HG02763 (cell line): Measurements from ENCODE around the gene UNC5C.

ENCODE experiments used
- ATAC-seq: cut with Tn5 transposase; IDR thresholded peaks from one replicate; pipeline ENCODE4 v1.9.1; 2021; ENCODE audit warnings: mild to moderate bottlenecking, moderate library complexity; ENCODE audit not compliant: unreplicated experiment

UNC5C gene

DNA sequence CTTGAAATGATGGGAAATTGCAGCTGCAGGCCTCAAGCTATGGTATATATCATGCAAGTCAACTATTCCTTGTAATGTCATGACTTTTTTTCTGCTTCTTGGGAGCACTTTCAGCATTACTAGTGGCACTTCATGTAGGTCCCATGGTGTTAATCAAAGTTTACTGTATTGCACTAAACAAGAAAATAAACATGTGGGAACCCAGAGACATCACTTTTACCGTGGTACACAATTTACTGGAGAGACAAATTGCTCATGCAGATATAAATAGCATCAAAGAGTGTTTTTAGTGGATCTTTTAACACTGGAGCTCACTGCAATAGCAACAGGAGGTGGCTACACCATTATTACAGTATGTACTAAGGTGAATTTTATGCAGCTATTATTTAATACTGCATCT, 79.2 kb downstream of the UNC5C start:
- ATAC-seq: no peak

DNA sequence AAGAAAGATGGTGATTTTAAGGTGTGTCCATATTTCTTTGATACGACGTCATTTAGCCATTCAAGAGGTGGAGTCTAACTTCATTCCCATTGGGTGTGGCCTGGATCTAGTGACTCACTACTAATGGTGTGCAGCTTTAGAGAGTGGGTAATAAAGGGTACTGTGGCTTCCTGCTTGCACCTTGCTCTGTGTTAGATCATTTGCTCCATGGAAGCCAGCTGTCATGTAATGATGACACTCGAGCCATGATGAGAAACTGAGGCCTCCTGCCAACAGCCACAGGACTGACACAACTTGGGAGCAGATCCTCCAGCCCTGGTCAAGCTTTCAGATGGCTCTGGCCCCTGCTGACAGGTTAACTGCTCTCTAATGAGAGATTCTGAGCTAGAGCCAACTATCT, 82.0 kb downstream of the UNC5C start:
- no peak for ATAC-seq

DNA sequence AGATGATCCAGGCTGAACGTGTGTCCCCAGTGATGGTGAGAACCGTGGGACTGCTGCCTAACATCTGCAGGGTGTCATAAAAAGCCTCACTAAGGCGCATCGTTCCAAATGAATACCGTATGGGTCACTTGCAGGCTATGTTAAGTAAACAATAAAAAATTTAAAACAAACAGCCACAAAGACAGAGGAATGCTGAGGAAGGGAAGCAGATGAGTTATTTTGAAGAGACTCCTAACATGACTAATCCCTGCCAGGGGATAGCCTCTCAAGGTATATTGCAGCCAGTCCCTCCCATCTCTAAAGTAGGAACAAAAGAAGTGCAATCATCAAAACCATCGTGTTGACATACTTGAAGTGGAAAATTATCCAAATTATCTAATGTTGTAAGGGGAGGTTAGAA, 83.8 kb downstream of the UNC5C start:
- no peak for ATAC-seq

DNA sequence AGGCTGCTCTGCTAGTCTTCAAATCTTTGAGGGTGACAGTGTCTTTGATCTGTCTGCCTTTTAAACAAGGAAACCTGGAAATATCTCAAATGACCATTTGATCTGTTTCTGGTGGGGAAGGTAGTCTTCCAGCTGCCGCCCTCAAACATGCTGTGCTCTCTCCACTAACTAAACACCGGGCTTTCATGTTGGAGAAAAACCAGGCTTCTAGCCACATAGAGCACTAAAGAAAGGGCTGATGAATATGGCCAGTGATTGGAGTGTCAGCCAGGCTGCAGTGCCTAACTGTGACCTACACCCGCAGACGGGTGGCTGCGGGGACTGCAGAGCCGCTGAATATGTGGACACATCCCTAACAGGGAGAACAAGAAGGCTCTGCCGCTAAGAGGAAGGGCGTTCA, 85.9 kb downstream of the UNC5C start:
- ATAC-seq: no peak

DNA sequence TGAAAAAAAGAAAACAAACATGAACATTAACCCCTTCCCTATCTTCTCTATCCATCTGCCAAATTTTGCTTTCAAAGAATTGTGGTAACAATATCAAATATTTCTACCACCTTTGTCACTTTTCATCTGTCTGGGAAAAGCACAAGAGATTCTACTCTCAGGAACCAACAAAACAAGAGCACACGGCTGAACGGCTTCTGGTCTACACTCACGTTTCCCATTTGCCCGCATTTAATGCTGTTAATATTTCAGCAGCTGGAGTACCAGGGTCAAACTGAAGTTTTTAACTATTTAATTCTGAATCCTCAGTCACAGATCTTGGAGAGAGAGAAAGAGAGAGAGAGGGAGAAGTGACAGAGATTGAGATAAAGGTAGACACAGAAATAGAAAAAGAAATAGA, 91.4 kb downstream of the UNC5C start:
- ATAC-seq: no peak

DNA sequence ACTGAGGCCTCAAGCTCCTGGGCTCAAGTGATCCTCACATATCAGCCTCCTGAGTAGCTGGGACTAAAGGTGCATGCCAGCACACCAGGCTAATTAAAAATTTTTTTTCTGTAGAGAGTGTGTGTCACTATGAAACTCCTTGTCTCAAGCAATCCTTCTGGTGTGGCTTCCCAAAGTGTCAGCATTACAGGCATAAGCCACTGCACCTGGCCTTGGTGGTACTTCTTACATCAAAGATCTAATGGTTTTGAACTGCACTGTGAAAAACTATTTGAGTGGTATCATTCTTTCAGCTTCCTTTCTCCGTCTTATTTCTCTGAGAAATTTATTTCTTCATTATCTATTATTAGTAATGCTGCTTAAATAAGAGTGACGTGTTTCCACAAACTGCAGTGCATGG, 98.5 kb downstream of the UNC5C start:
- no peak for ATAC-seq

DNA sequence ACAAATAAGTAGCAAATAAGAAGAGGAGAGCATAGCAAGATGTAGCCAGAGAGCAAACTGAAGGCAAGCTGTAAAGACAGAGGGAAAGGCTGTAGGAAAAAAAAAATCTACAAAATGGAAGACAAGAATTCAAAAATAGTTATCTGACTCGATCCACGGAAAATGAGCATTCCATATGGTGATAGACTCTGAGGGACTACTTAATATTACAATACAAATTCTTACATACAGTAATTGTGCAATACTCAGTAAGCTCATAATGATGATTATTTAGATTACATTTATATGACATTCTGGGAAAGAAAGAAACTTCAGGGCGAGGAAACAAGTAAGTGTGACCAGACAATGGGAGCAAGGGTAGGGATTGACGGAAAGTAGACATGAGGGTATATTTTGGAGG, 102.6 kb downstream of the UNC5C start:
- no peak for ATAC-seq

DNA sequence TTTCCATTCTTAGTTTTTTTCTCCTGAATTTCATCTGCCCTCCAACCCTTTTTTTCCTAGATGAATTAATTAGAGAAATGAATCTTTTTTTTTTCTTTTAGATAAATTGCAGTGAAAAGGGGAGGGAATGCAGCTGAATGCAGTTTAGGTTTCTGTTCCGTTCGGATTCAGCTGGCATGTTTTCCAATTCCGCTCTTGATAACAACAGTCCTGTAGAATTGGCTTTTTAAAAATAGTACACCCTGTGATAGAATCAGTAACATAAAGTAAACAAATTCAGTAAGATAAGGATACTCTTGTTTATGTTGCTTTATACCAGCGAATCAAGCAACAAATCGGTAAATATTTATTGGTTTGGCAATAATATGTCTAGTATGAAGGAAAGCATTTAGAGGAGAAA, 103.5 kb downstream of the UNC5C start:
- no peak for ATAC-seq

DNA sequence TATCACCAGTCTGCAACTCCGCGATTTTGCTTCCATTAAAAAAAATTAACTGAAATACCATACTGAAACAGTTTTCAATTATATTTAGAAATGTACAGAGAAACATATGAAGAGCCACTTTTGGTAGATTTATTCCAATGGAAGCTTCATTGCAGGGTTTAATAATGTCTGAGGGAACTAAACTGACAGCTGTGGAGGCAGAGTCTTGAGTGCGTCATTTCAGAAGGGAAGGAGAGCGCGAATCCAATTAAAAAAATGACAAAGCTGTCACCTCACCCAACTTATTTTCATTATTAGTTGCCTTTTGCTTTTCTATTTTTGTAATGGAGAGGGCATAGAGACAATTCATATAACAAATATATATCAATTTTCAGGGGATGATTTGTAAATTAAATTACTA, 104.0 kb downstream of the UNC5C start:
- ATAC-seq: no peak

DNA sequence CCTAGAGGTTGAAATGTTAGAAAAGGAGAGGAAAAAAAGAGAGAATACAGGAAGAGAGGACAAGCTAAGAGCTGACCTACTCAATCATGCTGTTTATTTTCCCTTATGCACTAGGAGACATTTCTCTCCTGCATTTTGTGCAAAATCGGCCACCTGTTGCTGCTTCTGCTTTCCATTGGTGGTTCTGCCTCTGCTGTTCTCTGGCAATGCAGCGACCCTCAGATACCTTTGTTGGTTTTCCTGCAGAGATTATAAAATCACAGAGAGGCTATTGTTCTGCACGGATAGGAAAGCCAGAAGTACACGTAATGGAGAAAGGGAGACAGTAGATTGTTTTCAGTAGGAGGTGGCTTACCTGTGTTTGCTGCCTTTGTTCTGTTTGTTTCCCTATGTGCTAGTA, 108.9 kb downstream of the UNC5C start:
- no peak for ATAC-seq

DNA sequence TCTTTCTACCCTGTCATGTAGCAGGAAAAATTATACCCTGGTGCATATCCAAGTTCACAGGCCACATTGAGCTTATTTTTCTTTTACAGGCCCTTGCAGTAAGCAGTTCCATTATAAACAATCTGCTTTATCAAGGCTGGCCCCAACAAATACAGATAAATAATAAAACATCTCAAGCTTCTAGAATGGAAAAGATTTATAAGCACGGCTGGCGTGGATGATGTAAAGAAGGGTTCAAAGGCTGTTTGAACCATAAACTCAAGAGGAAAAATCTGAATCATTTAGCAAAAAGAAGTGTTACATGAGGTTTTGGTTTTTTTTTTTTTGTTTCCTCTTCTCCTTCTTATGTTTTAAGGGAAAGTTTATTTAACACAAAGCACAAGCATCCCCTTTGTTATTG, 109.7 kb downstream of the UNC5C start:
- ATAC-seq: no peak

DNA sequence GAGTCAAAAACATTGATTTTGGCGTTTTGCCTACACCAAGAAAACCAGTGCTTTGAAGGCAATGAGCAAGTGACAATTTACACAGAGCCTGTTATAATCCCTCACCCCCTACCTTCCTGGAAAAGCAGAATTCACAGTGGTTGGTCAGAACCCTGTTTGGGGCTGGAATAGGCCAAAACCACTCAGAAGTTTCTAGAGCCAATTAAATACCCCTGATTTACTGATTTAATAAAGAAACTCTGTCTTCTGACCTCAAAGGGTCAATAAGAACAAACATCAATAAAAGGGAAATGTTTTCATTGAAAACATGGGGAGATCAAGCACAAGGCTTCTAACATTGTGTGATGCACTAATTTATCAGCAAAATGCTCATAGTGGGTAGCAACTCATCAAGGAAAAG, 116.3 kb downstream of the UNC5C start:
- no peak for ATAC-seq

DNA sequence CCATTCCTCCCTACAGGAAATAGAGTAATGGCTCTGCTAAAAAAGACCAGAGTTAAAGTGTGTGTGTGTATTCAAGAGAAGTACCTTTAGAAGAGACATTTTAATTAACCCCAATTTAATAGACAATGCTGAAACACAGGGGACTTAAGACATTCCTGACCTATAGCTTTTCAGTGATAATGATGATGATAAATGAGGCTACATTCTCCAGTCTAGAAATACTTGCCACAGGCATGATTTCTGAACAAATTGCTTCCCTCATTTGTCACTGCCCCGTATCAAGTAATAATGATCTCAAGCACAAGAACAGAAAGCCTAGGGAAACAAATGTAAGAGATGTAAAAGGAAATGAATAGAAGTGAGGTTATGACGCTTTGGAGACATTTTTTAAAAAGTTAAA, 117.1 kb downstream of the UNC5C start:
- no peak for ATAC-seq

DNA sequence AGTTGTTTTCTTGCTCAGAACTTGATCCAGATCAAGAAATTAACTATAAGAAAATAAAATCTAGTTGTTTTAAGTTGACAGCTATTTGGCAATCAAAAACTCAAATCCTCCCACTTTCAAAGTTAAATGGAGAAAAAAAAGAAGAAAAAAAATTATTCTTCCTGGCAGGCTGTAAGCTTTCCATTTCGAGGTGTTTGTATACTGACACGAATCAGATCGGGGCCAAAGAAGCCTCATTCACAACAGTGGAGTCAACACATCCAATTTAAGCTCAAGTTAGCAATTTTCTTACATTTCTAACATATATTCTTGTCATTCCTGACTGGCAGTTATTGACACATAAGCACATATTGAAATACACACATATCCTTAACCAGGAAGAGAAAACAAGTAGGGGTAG, 119.4 kb downstream of the UNC5C start:
- no peak for ATAC-seq

DNA sequence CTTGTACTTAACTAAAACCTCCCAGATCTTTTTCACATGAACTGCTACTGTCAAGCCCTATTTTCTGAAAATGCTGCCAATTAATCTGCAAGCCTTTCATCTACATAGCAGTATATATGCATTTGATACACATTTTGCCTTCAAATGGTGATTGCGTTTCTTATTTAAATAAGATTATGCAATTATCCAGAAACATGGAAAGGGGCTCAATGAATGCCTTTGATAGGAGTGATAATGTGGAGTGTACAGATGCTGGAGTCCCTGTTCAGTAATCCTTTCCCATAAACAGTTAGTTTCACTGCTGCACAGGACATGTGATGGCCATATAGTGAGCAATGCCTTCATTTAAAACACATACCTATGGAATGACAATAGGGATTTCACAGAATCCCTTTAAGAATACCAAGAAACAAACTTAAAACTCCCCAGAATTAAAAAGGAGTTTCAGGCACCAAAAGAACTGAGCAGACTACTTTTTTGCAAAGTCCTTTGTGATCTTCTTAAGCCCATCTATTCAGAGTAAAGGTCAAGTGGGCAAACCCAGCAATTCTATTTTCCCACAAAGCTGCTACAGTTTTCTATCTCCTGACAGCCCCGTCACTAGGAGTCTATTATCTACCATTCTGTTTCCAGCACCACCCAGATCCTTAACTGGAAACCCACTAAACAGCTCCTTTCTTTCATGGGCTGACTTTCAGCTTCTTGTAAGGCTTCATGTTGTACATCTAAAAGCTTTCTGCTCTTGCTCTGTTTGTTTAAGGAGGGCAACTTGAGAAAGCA, 120.3 kb downstream of the UNC5C start:
- ATAC-seq: no peak

DNA sequence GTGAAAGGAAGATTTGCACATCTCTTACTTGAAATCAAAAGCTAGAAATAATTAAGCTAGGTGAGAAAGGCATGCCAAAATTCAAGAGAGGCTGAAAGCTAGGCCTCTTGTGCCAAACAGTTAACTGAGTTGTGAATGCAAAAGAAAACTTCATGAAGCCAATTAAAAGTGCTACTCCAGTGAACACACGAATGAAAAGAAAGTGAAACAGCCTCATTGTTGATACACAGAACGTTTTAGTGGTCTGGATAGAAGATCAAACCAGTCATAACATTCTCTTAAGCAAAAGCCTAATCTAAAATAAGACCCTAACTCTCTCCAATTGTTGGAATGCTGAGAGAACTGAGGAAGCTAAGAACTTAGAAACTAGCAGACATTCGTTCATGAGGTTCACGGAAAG, 122.3 kb downstream of the UNC5C start:
- no peak for ATAC-seq

DNA sequence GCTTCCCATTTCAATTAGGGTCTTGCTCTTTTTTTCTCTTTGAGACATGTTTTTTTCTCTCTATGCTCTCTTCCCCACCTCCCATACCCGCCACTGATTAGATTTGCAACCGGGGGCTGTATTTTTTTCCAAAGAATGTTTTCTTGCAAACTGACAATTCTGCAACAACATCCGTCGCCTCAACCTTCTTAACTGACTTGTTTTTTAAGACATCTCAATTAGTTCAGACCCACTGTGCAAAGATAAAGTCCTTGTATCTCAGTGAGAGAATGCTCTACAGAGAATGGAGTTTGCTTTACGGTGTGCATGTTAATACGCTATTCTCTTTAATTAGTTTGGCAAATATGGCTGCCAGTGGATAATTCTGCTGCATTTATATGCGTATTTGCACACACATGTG, 126.3 kb downstream of the UNC5C start:
- no peak for ATAC-seq

DNA sequence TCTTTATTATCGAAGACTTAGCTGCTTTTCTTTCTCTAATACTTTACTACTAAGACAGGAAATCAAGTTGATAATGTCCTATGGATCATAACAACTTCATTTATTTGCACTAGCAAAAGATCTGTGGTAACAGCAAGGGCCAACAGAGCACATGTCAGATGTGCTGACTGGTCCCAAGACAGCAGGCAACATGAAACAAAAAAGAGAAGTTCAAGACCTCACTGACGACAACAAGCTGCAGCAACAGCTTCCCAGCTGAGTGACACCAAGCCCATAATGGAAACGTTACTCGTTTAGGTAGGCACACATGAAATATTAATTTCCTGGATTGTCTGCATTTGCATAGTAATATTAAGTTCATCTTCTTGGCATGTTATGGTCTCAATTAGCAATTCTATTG, 126.9 kb downstream of the UNC5C start:
- ATAC-seq: no peak

DNA sequence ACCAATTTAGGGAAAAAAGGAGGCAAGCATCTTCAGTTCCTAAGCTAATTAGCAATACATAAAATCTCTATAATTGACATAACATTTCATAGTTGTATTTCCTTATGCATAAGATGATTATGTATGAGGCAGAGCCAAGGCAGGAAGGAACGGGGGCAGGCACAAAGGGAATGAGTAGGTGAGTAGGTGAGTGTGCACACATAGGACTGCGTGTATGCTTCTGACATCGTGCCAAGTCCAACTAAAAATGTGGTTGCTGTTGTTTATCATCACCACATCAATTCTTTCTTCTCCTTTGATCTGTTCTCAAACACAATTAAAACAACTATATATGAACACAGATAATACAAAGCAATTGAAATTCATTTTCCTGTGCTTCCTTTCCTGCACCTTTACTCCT, 131.2 kb downstream of the UNC5C start:
- ATAC-seq: no peak

DNA sequence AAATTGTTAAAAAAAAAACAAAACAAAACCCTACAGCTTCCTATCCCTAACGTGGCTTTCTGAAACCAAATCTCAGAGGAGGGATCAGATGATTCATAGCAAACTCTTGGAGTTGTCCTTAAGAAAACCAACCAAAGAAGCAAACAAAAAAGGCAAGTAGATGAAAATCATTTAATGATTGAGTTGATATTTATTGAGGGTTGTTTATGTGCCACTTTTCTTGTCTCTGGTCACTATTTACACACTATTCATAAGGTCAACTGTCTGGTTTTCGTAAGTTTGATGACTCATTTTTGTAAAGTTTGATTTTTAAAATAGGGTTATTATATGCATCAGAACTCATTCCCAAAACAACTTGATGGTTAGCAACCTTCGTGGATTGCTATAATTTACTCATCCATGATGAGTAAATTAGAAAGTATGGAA, 133.4 kb downstream of the UNC5C start:
- no peak for ATAC-seq

DNA sequence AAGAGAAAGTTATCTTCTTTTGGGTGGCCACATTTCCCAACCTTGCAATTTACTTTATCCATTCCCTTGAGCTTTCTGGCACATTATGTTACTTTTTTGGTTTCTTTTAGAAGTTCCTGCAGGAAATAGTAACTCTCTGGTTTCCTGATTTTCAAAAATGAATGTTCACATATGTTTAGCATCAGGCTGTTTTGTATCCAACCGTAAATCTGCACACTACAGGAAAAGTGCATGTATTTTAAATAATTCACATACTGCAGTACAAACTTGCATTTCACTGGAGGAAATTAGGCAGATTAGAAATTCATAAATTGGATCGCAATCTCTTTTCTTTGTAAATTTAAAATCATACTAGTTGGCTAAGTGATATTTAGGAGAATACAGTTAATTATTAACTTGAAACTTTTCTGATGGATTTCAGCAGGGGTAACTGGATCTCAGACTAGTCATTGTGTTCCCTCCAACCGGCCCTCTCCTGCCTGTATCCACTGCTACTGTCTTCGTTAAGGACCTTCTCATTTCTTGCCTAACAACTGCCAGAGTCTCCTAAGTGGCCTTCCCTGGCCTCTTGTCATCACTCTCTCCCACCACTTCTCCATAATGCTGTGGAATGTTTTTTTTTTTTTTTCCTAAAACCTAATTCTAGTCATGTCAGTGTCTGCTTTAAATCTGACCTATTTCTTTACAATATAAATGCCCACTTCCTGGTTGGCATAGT, 137.2 kb downstream of the UNC5C start:
- no peak for ATAC-seq

DNA sequence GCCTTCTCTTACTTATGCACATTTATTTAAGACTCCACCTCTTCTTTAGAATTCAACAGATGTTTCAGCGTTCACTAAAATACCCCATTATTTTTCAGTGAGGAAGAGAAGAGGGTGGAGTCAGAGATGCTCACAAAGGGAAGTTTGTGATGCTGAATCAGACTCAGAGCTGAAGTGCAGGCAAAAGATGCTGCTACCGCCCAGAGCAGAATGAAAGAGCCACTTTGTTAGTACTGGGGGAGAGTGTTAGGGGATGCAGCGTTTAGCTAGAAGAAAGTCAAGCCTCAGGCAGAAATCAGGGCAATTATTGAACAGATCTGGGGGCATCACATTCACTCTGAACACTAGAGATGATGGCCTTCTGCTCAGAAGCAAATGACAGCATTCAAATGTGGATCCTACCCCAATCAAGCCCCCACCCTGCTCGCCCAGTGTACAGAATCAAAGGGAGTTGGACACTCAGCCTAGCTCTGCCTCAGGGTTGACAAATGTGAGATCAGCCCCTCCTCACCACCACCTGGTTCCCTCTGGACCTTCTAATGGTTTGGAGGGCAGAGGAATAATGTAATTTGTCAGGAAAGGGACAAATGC, 138.3 kb downstream of the UNC5C start:
- ATAC-seq: no peak
